Measurements from ENCODE around the gene TRAF1.

The TRAF1 gene

DNA sequence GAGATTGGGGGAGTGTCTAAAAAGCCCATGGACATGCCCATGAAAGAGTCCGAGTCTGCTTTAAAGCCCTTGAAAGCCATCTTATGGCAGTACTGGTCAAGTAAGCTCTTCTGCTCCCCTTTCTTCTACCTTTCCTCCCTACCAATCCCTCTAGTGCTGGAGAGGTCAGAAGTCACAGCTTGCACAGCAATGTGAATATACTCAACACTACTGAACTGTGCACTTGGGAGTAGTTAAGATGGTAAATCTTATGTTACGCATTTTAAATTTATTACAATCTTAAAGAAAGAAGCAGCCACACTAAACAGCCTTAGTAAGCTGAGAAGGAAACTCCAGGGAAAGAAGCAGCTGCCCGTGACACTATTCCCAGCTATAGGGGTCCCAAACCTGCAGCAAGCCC is 12.3 kb upstream of the TRAF1 start:
- H3K4me3 ChIP-seq (ENCODE audit: low read depth, low read length), result no peak overlapping the region
- DNase-seq, result no peak
- H3K9me3 ChIP-seq (ENCODE audit: severe bottlenecking), result no peaks in the 10 kb centered on the region
- H3K27me3 ChIP-seq (ENCODE audit: insufficient read depth, low read depth, severe bottlenecking), result no peaks in the 10 kb centered on the region
- TF ChIP-seq, protein P1, sequence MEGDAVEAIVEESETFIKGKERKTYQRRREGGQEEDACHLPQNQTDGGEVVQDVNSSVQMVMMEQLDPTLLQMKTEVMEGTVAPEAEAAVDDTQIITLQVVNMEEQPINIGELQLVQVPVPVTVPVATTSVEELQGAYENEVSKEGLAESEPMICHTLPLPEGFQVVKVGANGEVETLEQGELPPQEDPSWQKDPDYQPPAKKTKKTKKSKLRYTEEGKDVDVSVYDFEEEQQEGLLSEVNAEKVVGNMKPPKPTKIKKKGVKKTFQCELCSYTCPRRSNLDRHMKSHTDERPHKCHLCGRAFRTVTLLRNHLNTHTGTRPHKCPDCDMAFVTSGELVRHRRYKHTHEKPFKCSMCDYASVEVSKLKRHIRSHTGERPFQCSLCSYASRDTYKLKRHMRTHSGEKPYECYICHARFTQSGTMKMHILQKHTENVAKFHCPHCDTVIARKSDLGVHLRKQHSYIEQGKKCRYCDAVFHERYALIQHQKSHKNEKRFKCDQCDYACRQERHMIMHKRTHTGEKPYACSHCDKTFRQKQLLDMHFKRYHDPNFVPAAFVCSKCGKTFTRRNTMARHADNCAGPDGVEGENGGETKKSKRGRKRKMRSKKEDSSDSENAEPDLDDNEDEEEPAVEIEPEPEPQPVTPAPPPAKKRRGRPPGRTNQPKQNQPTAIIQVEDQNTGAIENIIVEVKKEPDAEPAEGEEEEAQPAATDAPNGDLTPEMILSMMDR (IDR thresholded peaks at IDR 0.05; ENCODE audit: low read depth, low read length), result no peak
- H3K36me3 ChIP-seq, result no peaks in the 10 kb centered on the region
- no peak overlapping the region for H3K27ac ChIP-seq

- TF ChIP-seq, protein P1 (IDR thresholded peaks at IDR 0.05; ENCODE audit: low read depth, low read length), result no peak
- DNase-seq, result no peak
- H3K4me3 ChIP-seq (ENCODE audit: low read depth, low read length), result no peak overlapping the region
- H3K27me3 ChIP-seq (ENCODE audit: insufficient read depth, low read depth, severe bottlenecking), result no peaks in the 10 kb centered on the region
- no peaks in the 10 kb centered on the region for H3K9me3 ChIP-seq (ENCODE audit: severe bottlenecking)
- H3K36me3 ChIP-seq, result no peaks in the 10 kb centered on the region
- no peak overlapping the region for H3K27ac ChIP-seq
These were observed 11.0 kb upstream of the TRAF1 start for GRCh38 chr9:120937596-120937995.

DNA sequence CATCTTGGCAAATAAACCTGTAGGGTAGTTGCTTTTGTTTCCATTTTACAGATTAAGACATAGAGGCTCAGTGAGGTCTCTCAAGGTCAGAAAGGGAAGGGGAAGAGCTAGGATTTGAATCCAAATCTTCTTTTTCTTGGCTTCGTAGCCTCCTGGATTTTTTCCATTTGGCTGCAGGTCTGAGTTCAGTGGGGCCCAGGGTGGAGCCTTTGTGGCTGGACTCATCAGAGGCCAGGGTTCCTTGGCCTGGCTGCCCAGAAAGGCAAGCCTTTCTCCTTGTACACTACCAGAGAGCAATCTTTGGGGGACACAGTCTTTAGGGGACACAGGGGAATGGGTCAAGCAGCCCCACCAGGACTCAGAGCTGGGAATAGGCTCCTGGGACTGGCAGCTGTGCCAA is 10.5 kb upstream of the TRAF1 start:
- no peaks in the 10 kb centered on the region for H3K9me3 ChIP-seq (ENCODE audit: severe bottlenecking)
- H3K27me3 ChIP-seq (ENCODE audit: insufficient read depth, low read depth, severe bottlenecking), result no peaks in the 10 kb centered on the region
- H3K27ac ChIP-seq, result no peak overlapping the region
- TF ChIP-seq, protein P1 (IDR thresholded peaks at IDR 0.05; ENCODE audit: low read depth, low read length), result no peak
- H3K4me3 ChIP-seq (ENCODE audit: low read depth, low read length), result no peak overlapping the region
- DNase-seq, result no peak
- H3K36me3 ChIP-seq, result no peaks in the 10 kb centered on the region

DNA sequence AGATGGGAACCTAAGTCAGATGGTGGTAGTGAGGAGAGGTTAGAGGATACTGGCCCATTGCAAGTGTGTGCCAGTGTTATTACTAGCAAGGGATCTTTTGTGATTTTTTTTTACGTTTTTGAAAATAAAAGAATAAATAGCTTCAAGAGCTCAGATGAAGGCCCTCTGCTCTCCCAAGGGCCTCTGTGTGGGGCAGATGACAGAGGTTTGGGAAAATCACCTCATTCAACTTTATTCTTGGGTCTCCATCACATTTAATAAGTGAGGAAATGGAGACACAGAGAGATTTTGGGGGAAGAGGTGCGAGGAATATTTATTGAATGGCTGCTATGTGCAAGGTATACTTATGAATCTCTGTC is 10.1 kb upstream of the TRAF1 start:
- H3K27ac ChIP-seq, result no peak overlapping the region
- H3K4me3 ChIP-seq (ENCODE audit: low read depth, low read length), result no peak overlapping the region
- TF ChIP-seq, protein P1 (IDR thresholded peaks at IDR 0.05; ENCODE audit: low read depth, low read length), result no peak
- H3K36me3 ChIP-seq, result no peaks in the 10 kb centered on the region
- H3K27me3 ChIP-seq (ENCODE audit: insufficient read depth, low read depth, severe bottlenecking), result no peaks in the 10 kb centered on the region
- no peaks in the 10 kb centered on the region for H3K9me3 ChIP-seq (ENCODE audit: severe bottlenecking)
- DNase-seq, result no peak

GRCh38 chr9:120936011-120936763 is 9.6 kb upstream of the TRAF1 start:
- H3K27me3 ChIP-seq (ENCODE audit: insufficient read depth, low read depth, severe bottlenecking), result no peaks in the 10 kb centered on the region
- TF ChIP-seq, protein P1 (IDR thresholded peaks at IDR 0.05; ENCODE audit: low read depth, low read length), result peak; percentile 92
- H3K36me3 ChIP-seq, result no peaks in the 10 kb centered on the region
- no peak overlapping the region for H3K27ac ChIP-seq
- no peak overlapping the region for H3K4me3 ChIP-seq (ENCODE audit: low read depth, low read length)
- no peaks in the 10 kb centered on the region for H3K9me3 ChIP-seq (ENCODE audit: severe bottlenecking)
- peak; percentile 97 for DNase-seq

DNA sequence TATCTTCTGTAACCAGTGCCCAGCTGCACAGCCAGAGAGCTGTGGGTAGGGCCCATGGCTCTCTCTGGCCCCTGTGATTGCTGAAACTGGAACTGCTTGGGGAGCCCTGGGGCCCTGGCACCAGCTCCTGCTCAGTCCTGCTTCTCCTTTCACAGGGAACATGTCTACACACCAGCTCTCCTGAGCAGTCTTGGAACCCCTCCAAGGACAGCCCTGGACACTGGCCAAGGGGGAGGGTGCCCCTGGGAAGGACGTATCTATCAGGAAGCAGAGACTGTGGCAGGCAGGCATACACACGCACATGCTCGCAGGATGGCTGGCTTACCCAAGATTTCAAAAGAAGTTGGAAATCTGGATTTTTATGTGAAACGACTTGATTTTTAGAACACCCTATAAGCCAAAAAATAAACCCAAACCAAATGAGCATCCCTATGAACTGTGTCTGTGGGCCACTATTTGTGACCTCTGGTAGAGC is 8.8 kb upstream of the TRAF1 start:
- DNase-seq, result no peak
- H3K27ac ChIP-seq, result 0 out of 2 replicates have a peak overlapping the region, but pooled peaks have one; percentile 2
- H3K27me3 ChIP-seq (ENCODE audit: insufficient read depth, low read depth, severe bottlenecking), result no peaks in the 10 kb centered on the region
- TF ChIP-seq, protein P1 (IDR thresholded peaks at IDR 0.05; ENCODE audit: low read depth, low read length), result no peak
- H3K4me3 ChIP-seq (ENCODE audit: low read depth, low read length), result no peak overlapping the region
- no peaks in the 10 kb centered on the region for H3K36me3 ChIP-seq
- H3K9me3 ChIP-seq (ENCODE audit: severe bottlenecking), result peaks cover 1% of the 10 kb centered on the region
